Common myeloid progenitor, CD34-positive (primary cell): ENCODE measurements around the gene PRRC2A.

Experiments used
- CTCF ChIA-PET: fragments of 350-600 bp; sonication (Branson Sonifier 250); formaldehyde crosslinking; loops from one replicate; lab custom pipeline; 2021; ENCODE audit warnings: antibody characterized with exemption; lab: Charles Lee
- POLR2A ChIA-PET: fragments of 350-600 bp; sonication (Branson Sonifier 250); formaldehyde crosslinking; loops from one replicate; lab custom pipeline; 2021; ENCODE audit warnings: antibody characterized with exemption; lab: Charles Lee
- DNase-seq, 3 donors: peaks; one replicate each; pipeline versions ENCODE4 v3.0.0 to v3.0.0-alpha.2; 2013
- H3K27ac ChIP-seq, 2 experiments: 1 replicate in 1 of 2; 2 replicates in 1 of 2; pipeline ENCODE4 v1.7.0; 2013; ENCODE audit warnings: inconsistent platforms in 2 of 2, low read length in 2 of 2, mild to moderate bottlenecking in 2 of 2, low read depth in 1 of 2, moderate library complexity in 1 of 2; ENCODE audit not compliant: severe bottlenecking in 2 of 2, insufficient read depth in 1 of 2, poor library complexity in 1 of 2
- H3K27me3 ChIP-seq, 5 experiments: replicated peaks in 2 of 5; 1 replicate in 3 of 5; 2 replicates in 2 of 5; pipeline versions ENCODE4 v1.6.1 to v1.7.0; 2013; ENCODE audit warnings: low read length in 4 of 5, mild to moderate bottlenecking in 2 of 5, moderate library complexity in 2 of 5, inconsistent platforms in 1 of 5; ENCODE audit not compliant: insufficient read depth in 5 of 5, control insufficient read depth in 4 of 5
- H3K36me3 ChIP-seq, 4 experiments: 1 replicate in 2 of 4; 2 replicates in 2 of 4; pipeline versions ENCODE4 v1.6.1 to v1.7.0; 2013; ENCODE audit warnings: low read length in 3 of 4, control low read depth in 1 of 4, mild to moderate bottlenecking in 1 of 4; ENCODE audit not compliant: control insufficient read depth in 4 of 4, insufficient read depth in 4 of 4
- H3K4me1 ChIP-seq, 4 experiments: 1 replicate in 3 of 4; 2 replicates in 1 of 4; pipeline versions ENCODE4 v1.6.1 to v1.7.1; 2013; ENCODE audit warnings: low read length in 3 of 4, mild to moderate bottlenecking in 3 of 4, control low read depth in 1 of 4, inconsistent platforms in 1 of 4, moderate library complexity in 1 of 4; ENCODE audit not compliant: control insufficient read depth in 4 of 4, insufficient read depth in 4 of 4; ENCODE audit errors: control extremely low read depth in 1 of 4
- H3K4me3 ChIP-seq, 7 experiments: 1 replicate in 4 of 7; 2 replicates in 3 of 7; pipeline versions ENCODE4 v1.5.1 to v1.7.0; 2013; ENCODE audit warnings: mild to moderate bottlenecking in 7 of 7, low read length in 6 of 7, moderate library complexity in 6 of 7, inconsistent platforms in 2 of 7, low read depth in 2 of 7, control low read depth in 1 of 7; ENCODE audit not compliant: insufficient read depth in 4 of 7, control insufficient read depth in 1 of 7; ENCODE audit errors: extremely low read depth in 1 of 7
- H3K9me3 ChIP-seq, 5 experiments: 1 replicate in 4 of 5; 2 replicates in 1 of 5; pipeline versions ENCODE4 v1.6.1 to v1.7.1; 2013; ENCODE audit warnings: low read length in 4 of 5, mild to moderate bottlenecking in 2 of 5, inconsistent platforms in 1 of 5, low read depth in 1 of 5, moderate library complexity in 1 of 5; ENCODE audit not compliant: control insufficient read depth in 4 of 5, insufficient read depth in 2 of 5; ENCODE audit errors: control extremely low read depth in 1 of 5
- WGBS: methylation state at CpG from one replicate; pipeline ENCODE4 v1.1.5; 2013; ENCODE audit not compliant: insufficient coverage; 5-methylcytosine and 5-hydroxymethylcytosine counted together

Gene PRRC2A

GRCh38 chr6:31686483-31686882 is 66.0 kb downstream of the PRRC2A start:
- no peaks in the 10 kb centered on the region for H3K9me3 ChIP-seq
- 86% methylated on average over 4 of the region's 5 CpGs for WGBS
- no peaks in the 10 kb centered on the region for H3K27me3 ChIP-seq
- ChIA-PET CTCF (interaction anchor here (0.8 to 7.8 kb wide), 4 partner anchors 14 to 135 kb away, joined by 3 to 51 read pairs (median 4); partner anchors contain the start of gene ABHD16A), POLR2A (no interaction called here)
- peaks cover 12 to 67% (median 62%) of the 10 kb centered on the region in 4 experiments for H3K36me3 ChIP-seq
- H3K4me3 ChIP-seq: no peak overlapping the region
- peak overlapping the region in 1 of 2 experiments; percentile 7 for H3K27ac ChIP-seq
- peaks cover 0 to 14% (median 7%) of the 10 kb centered on the region in 4 experiments for H3K4me1 ChIP-seq
- no peak for DNase-seq

GRCh38 chr6:31687321-31687720 is 66.8 kb downstream of the PRRC2A start:
- Histone ChIP-seq H3K4me1 (peaks cover 0 to 11% (median 3%) of the 10 kb centered on the region in 4 experiments), H3K9me3 (no peaks in the 10 kb centered on the region), H3K27ac (no peak overlapping the region), H3K27me3 (no peaks in the 10 kb centered on the region), H3K36me3 (peaks cover 12 to 74% (median 68%) of the 10 kb centered on the region in 4 experiments), H3K4me3 (no peak overlapping the region)
- no peak for DNase-seq
- CTCF ChIA-PET: interaction anchor here (1.3 to 7.8 kb wide), 3 partner anchors 13 to 43 kb away, joined by 3 to 51 read pairs (median 4); partner anchors contain the start of gene ABHD16A
- WGBS: 87% methylated on average over 4 of the region's 8 CpGs
- POLR2A ChIA-PET: interaction anchor here (1.0 kb wide), 1 partner anchor 16 kb away, joined by 3 read pairs; the partner anchor contains the start of gene ABHD16A
